Measurements from ENCODE around the gene BBIP1.

- TF ChIP-seq FOXK2 (IDR thresholded peaks at IDR 0.05) (no peak), L3MBTL2 (conservative IDR thresholded peaks at IDR 0.05) (no peak), BHLHE40 (IDR thresholded peaks at IDR 0.05; ENCODE audit: borderline replicate concordance) (no peak)
These were observed 51.0 kb downstream of the BBIP1 start for GRCh38 chr10:110867807-110868465.

Data from HEK293T (cell line).